ENCODE results near the gene LARGE1. TPM values are rescaled to one million over a fixed set of nuclear protein-coding genes. Genes with fewer than 3 reads are reported as not detected.

LARGE1 gene
- total and polyA plus RNA-seq, 2 of the 4 experiments (the other 2 are of a cell fraction): 6.2 to 12.4 TPM

DNA sequence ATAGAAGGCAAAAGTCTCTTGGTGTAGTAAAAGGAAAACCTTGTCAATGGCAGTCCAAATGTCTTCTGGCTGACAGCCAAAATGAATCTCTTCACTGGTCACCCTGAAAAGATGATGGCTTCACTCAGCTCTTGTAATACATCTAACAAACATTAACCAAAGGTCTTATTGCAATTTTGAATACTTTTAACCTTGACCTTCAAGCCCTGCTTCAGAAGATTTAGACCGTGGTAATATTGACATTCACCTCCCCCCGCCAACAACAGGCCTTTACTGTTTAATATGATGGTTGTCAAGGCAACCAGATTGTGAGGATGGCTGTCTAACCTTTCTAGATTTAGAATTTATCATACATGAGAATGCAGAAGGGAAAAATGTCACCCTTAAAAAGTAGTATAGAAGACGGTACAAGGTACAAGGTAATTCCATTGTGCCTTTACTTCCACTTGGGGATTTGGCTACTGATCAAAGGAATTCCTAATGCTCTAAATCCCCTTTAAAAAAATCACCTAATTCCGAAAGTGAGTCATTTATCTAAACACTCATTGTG lies 342.3 kb downstream of the LARGE1 start:
- Histone ChIP-seq H2BK5ac (ENCODE audit: low read depth, low read length, poor library complexity, severe bottlenecking) (no peak overlapping the region), H4K8ac (ENCODE audit: low read depth in 2 of 2, low read length in 2 of 2) (no peak overlapping the region), H3K4me3 (ENCODE audit: insufficient read depth, low read depth, low read length) (no peak overlapping the region), H2AFZ (replicated peaks; ENCODE audit: low read length, poor library complexity) (no peak overlapping the region), H3K27ac (ENCODE audit: insufficient read depth, low read length) (no peak overlapping the region), H3K9me1 (ENCODE audit: insufficient read depth, low read length) (no peaks in the 10 kb centered on the region), H2BK120ac (ENCODE audit: low read depth, low read length) (no peak overlapping the region), H3K36me3 (ENCODE audit: control insufficient read depth, insufficient read depth, low read length) (no peaks in the 10 kb centered on the region), H3K4me2 (ENCODE audit: low read depth, low read length) (no peak overlapping the region), H2AK5ac (ENCODE audit: low read depth, low read length) (no peak overlapping the region), H3K23ac (ENCODE audit: low read depth, low read length) (no peak overlapping the region), H3K4me1 (ENCODE audit: control insufficient read depth, insufficient read depth, low read length) (no peaks in the 10 kb centered on the region), H4K91ac (ENCODE audit: insufficient read depth, low read depth, low read length) (no peak overlapping the region), H3K14ac (replicated peaks; ENCODE audit: low read depth, low read length) (no peak overlapping the region), H3K56ac (ENCODE audit: extremely low read depth, insufficient read depth, low read length) (no peak overlapping the region), H4K20me1 (ENCODE audit: insufficient read depth, low read length) (no peaks in the 10 kb centered on the region), H3K18ac (ENCODE audit: low read depth, low read length) (no peak overlapping the region), H2BK20ac (ENCODE audit: low read depth, low read length) (no peak overlapping the region), H2BK15ac (ENCODE audit: low read depth, low read length) (no peak overlapping the region), H3K79me1 (ENCODE audit: low read depth in 1 of 2, low read length in 2 of 2) (no peaks in the 10 kb centered on the region), H3K4ac (ENCODE audit: low read depth, low read length) (no peak overlapping the region), H3K9me3 (ENCODE audit: control insufficient read depth, insufficient read depth, low read length) (no peaks in the 10 kb centered on the region), H3K27me3 (ENCODE audit: control insufficient read depth, insufficient read depth, low read length) (no peaks in the 10 kb centered on the region), H4K5ac (ENCODE audit: low read depth, low read length) (no peak overlapping the region), H2AK9ac (replicated peaks; ENCODE audit: low read depth, low read length, poor library complexity) (no peak overlapping the region), H3K9ac (ENCODE audit: low read depth, low read length) (no peak overlapping the region)
- ATAC-seq (ENCODE audit: low read depth) (no peak), DNase-seq (no peak)
- CTCF ChIA-PET: no interaction called here
- TF ChIP-seq FOS (IDR thresholded peaks at IDR 0.05; ENCODE audit: low read depth, low read length) (no peak), POLR2A (IDR thresholded peaks at IDR 0.05; ENCODE audit: low read depth, low read length) (no peak), RFX5 (IDR thresholded peaks at IDR 0.05; ENCODE audit: low read depth, low read length) (no peak), NFE2L2 (IDR thresholded peaks at IDR 0.05; ENCODE audit: low read depth, low read length) (no peak), SMC3 (IDR thresholded peaks at IDR 0.05; ENCODE audit: low read depth, low read length) (no peak), BHLHE40 (IDR thresholded peaks at IDR 0.05; ENCODE audit: low read depth, low read length) (no peak), CHD1 (IDR thresholded peaks at IDR 0.05; ENCODE audit: low read depth, low read length) (no peak), MAZ (IDR thresholded peaks at IDR 0.05; ENCODE audit: borderline replicate concordance, low read depth, low read length) (no peak), MAFK (IDR thresholded peaks at IDR 0.05; ENCODE audit: low read depth, low read length) (no peak), MXI1 (IDR thresholded peaks at IDR 0.05; ENCODE audit: borderline replicate concordance, low read depth, low read length) (no peak), CEBPB (IDR thresholded peaks at IDR 0.05; ENCODE audit: low read depth, low read length) (no peak)
- TF ChIP-seq, protein P1, sequence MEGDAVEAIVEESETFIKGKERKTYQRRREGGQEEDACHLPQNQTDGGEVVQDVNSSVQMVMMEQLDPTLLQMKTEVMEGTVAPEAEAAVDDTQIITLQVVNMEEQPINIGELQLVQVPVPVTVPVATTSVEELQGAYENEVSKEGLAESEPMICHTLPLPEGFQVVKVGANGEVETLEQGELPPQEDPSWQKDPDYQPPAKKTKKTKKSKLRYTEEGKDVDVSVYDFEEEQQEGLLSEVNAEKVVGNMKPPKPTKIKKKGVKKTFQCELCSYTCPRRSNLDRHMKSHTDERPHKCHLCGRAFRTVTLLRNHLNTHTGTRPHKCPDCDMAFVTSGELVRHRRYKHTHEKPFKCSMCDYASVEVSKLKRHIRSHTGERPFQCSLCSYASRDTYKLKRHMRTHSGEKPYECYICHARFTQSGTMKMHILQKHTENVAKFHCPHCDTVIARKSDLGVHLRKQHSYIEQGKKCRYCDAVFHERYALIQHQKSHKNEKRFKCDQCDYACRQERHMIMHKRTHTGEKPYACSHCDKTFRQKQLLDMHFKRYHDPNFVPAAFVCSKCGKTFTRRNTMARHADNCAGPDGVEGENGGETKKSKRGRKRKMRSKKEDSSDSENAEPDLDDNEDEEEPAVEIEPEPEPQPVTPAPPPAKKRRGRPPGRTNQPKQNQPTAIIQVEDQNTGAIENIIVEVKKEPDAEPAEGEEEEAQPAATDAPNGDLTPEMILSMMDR (conservative IDR thresholded peaks at IDR 0.05; ENCODE audit: low read depth, low read length): no peak
- POLR2A ChIA-PET (ENCODE audit: unreplicated experiment): no interaction called here
- intact Hi-C loops (cut with micrococcal nuclease) (no loop called here), in situ Hi-C loops (cut with MboI; ENCODE audit: low sequenced_read_pairs) (loop anchor here (5.0 kb wide), 1 partner anchor 276 kb away; no protein-coding TSS in a partner anchor), dilution Hi-C loops (cut with HindIII; ENCODE audit: low sequenced_read_pairs, unreplicated experiment) (no loop called here)
- no TSS peak for BruUV-seq (replicated peaks)
- no CpG with 5 or more reads among the region's 4 CpGs for WGBS, 2 experiments (ENCODE audit: extremely low coverage in 2 of 2, insufficient read length in 1 of 2)

All from IMR-90 (cell line).